G401 (cell line): Measurements from ENCODE around the gene FETUB. TPM values are rescaled to one million over a fixed set of nuclear protein-coding genes. Genes with fewer than 3 reads are reported as not detected.

Source experiments
- DNase-seq: peaks from one replicate; pipeline ENCODE4 v3.0.0-alpha.2; 2015; ENCODE audit warnings: low spot score
- in situ Hi-C: cut with HindIII; loops from 2 replicates; pipeline ENCODE4 v1.10.0; 2016; ENCODE audit warnings: low sequenced_read_pairs, mixed read lengths
- total RNA-seq: library from RNA; depleted of rRNA; stranded (reverse); fragments of >200 nt; shearing (Covaris generic); gene quantifications from 2 replicates; pipeline ENCODE4 v1.2.3, GENCODE V29; 2014; rRNA removed

FETUB gene, protein sequence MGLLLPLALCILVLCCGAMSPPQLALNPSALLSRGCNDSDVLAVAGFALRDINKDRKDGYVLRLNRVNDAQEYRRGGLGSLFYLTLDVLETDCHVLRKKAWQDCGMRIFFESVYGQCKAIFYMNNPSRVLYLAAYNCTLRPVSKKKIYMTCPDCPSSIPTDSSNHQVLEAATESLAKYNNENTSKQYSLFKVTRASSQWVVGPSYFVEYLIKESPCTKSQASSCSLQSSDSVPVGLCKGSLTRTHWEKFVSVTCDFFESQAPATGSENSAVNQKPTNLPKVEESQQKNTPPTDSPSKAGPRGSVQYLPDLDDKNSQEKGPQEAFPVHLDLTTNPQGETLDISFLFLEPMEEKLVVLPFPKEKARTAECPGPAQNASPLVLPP
- total RNA-seq = not detected in 2 replicates

DNA sequence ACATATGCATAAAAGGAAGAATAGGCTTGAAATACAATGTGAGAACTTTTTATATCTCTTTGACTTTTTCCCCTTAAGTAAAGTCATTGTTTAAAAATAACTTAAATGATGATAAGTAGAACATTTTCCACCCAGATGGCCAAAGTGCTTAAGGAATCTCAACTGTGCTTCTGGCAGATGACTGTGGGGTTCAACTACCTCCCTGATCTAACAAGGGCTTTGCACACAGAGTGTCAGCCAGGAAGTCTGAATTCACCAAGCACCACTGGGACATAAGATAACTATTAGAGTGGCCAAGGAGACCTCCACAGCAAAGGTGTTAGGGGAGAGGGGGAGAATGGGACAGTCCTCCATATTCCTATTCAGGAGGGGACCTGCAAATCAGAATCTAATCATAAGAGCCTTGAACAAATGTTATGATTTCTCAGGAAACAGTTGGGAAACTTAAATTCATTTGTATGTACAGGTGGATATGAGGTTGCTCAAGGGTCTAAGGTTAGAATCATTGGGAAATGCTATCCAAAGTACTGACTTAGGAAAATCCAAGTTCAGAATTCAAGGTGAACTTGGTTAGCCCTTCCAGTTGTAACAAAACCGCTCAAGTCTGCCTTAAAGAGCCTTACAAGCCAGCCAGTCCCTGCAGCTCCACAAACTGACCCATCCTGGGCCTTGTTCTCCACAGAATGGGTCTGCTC, at the start of gene FETUB:
FETUB (plus strand) TSS at position 622 of the 695 bp plus-strand sequence; CDS start at position 684, 62 bp downstream.
- no peak for DNase-seq
- in situ Hi-C loops = no loop called here

DNA sequence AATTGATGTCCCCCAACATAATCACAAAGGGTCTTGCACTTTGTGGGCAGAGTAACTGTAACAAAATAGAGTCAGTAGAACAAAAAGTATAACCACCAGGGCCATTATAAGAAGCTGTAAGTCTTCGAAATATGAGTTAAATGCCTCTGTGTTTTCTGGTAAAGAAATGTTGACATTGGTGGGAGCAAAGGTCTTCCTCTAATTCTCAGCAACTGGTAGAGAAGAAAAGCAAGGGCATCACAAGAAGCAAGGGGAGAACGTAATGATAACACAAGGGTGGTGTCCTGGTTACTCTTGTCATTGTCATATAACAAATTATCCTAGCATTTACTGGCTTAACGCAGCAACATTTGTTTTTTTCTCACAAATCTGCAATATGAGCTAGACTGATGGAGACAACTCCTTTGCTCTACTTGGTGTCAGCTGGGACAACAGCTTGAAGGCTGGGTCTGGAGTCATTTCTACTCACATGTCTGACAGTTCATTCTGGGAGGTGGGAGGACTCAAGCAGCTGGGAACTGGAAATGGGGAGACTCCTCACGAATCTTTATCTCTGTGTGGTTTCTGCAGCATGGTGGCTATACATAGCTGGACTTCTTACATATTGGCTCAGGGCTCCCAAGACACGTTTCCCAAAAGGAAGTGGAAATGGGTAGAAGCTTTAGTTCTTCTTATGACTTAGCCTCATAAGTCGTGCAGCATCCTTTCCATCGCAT, 49.5 kb upstream of the FETUB start:
- DNase-seq = no peak
- in situ Hi-C loops = no loop called here

DNA sequence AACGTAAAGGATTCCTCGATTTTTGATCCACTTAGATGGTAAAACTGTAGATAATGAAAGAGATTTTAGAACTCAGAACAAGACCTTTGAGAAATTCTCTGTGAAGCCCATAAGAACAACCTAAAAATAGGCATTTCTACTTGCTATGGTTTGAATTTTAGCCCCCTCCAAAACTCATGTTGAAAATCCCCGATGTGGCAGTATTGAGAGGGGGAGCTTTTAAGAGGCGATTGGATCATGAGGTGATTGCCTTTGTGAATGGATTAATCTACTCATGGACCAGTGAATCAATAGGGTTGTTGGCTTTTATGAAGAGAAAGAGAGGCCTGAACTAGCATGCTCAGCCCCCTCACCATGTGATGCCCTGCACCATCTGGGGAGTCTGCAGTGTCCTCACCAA, 47.5 kb upstream of the FETUB start:
- DNase-seq = no peak
- in situ Hi-C loops = no loop called here

DNA sequence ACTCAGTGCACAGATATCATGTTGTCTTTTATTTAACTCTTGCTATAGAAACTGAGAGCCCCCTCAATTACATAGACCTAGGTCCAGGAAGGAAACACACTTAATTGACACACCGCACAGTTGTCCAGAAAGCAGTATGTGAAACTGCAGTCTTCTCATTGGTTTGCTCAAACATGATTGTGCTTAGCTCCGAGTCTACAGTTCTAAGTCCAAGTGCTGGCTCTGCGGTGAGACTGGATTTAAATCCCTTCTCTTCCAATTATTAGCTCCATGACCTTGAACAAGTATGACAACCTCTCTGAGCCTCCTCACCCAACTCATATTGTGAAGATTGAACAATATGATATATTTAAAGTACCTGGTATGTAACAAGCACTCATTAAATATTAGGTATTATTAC, 46.3 kb upstream of the FETUB start:
- in situ Hi-C loops = no loop called here
- DNase-seq = no peak

DNA sequence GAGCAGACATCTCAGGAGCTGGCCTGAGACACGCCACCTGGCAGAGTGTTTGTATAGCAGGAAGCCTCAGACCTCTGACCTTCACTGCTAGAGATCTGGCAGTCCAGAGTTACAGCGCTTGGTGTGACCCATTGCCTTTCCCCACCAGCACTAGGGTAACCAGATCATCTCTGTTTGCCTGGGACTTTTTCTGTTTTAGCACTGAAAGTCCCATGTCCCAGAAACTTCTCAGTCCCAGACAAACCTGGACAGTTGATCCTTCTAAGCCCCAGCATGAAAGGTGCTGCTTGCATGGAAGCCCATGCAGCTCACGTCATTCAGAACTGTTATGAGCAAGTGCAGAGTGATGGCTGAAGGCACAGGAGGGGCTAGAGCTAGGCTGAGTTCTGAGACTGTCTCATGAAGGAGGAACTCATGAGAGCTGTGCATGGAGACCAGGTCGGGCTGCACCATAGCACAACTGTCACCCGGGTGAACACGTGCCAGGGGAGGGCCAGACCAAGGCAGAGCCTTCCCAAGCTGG, 45.5 kb upstream of the FETUB start:
- in situ Hi-C loops = no loop called here

DNA sequence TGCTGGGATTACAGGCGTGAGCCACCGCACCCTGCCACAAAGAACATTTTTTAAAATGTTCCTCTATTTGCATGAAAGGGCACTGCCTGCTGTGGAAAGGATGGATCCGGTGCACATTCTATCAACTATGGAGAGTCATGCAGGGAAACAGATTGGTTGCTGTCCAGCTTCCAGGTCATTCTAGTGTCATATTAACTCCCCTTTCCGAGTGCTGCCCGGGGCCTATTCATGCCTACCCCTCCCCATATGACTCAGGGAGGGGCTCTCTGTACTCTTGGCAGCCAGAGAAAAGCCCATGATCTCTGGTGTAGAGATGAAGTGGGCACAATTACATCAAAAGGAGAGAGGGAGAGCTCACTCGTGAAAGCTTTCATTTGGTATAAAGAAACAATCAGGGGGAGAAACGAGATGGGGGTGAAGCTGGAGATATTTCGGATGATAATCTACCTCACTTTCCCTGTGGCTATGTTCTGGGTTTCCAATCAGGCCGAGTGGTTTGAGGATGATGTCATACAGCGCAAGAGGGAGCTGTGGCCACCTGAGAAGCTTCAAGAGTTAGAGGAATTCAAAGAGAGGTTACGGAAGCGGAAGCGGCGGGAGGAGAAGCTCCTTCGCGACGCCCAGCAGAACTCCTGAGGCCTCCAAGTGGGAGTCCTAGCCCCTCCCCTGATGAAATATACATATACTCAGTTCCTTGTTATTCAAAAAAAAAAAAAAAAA, 43.5 kb upstream of the FETUB start:
- in situ Hi-C loops = no loop called here
- DNase-seq = no peak

More for the DNA sequence above, 45.5 kb upstream of the FETUB start:
- no peak for DNase-seq

DNA sequence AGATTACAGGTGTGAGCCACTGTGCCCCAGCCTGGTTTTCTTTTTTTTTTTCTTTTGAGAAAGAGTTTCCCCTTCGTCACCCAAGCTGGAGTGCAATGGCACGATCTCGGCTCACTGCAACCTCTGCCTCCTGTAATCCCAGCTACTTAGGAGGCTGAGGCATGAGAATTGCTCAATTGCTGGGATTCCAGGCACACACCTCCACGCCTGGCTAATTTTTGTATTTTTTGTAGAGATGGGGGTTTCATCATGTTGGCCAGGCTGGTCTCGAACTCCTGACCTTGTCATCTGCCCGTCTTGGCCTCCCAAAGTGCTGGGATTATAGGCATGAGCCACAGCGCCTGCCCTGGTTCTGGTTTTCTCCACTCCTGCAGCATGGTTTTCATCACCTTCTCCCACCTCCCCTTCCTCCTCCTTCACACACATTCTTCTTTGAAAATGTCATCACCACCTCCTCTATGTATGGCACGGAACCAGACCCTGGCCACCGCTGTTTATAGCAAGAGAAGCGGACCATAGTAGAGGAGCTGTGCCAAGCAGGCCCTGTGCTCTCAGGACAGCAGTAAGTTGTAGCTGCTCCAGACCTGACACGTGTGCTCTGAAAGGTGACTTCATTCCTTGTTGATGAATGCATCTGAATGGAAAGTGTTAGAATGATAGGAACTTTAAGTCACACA, 42.0 kb upstream of the FETUB start:
- in situ Hi-C loops = no loop called here
- DNase-seq = no peak

DNA sequence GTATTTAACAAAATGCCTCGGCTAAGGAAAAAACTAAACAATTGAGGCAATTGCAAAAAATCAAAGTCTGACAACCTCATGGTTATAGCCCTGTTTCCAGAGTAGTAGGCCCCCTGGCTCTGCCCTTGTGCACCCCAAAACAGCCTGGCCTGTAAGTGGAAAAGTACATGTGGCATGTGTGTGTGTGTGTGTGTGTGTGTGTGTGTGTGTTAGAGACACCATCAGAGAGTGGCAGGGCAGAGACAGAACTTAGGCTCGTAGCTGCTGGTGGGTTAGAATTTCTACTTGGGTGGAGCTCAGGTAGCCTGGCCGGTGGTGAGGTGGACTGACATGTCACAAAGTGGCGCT, 41.4 kb upstream of the FETUB start:
- DNase-seq = no peak
- in situ Hi-C loops = no loop called here

DNA sequence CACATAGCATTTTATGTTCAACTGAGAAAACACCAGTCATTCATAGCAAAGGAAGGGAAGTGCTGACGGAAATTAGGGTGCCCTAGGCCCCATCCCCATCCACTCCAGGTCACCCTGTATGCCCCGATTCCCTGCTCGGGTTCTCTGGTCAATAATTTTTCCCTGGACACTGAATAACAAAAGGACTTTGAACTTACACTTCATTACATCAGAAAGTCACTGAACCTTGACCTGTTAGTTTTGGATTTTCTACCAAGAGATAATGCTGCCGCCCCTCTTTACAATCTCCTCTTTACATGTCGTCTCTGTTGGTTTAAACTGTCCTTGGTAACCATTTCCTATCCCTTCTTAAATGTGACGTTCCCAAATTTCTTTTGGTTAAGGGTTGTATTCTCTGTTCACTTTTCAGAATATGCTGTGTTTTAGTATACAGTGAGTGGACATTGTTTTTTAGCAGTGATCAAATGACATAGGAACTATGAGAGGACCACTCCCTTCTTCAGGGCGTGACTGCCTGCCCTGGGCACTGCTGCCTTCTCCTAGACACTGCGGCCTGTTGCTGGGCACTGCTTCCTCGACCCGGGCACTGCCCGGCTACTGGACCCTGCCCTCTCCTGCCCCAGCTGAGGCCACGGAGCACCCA, 40.9 kb upstream of the FETUB start:
- DNase-seq = no peak
- in situ Hi-C loops = no loop called here

DNA sequence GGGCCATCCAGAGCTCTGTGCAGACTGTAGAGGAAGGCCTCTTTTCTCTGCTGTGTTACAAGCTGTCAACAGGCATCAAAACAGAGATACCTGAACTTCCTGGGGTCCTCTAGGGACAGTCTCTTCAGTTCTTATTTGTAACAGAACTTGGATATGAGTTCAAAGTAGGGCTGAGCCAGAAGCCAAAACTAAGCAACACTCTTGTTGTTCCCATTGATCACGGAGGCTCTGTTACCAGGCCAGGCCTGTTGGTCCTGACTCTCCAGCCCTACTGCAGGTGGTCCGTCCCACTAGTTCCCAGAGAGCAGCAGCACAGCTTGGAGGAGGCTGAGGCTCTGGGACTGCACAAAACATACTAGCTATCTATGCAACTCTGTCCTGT, 40.4 kb upstream of the FETUB start:
- in situ Hi-C loops = no loop called here
- DNase-seq = no peak

DNA sequence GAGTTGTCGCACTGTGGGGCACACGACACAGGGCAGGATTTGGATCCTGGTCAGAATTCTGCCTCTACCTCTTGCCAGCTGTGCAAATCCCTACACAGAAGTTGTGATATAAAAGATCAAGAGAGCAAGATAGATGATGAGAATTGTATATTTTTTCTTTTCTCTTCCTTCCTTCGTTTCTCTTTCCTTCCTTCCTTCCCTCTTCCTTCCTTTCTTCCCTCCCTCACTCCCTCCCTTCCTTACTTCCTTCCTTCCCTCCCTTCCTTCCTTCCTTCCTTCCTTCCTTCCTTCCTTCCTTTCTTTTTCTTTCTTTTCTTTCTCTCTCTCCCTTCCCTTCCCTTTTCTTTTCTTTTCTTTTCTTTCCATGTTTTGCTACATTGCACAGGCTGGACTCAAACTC, 39.3 kb upstream of the FETUB start:
- in situ Hi-C loops = no loop called here
- DNase-seq = no peak

DNA sequence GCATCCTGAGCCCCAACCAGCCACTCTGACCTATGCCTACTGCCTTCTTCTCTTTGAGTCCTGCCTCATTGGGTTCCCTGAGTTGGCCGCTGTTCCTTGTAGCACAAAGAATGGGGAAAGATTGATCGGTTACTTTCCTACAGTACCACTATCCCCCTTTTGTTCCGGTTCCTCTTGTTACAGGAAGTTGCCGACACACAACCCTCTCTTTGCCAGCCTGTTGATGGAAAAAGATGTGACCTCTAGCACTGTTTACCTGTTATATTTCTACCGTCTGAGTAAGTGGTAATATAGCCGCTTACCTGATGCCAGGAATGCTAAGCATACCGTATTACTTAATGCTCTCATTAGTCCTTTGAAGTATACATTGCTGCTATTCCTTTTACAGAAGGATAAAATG, 37.0 kb upstream of the FETUB start:
- no peak for DNase-seq
- in situ Hi-C loops = no loop called here

DNA sequence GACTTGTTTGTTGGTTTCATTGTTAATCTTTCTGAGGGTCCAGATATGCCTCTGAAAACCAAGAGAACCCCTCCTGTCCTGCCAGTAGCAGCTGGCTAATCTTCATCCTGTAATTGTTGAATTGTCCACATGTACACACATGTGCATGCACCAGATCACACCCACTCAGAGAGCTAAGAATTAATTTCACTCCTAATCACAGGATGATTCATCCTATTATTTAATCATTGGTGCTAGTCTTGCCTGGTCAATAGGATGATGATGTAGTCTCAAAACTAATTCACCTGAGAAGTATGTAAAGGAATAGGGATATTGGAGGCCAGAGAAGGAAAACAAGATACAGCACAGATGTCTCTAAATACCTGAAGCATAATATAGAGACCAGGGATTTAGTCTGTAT, 35.1 kb upstream of the FETUB start:
- no peak for DNase-seq
- in situ Hi-C loops = no loop called here

DNA sequence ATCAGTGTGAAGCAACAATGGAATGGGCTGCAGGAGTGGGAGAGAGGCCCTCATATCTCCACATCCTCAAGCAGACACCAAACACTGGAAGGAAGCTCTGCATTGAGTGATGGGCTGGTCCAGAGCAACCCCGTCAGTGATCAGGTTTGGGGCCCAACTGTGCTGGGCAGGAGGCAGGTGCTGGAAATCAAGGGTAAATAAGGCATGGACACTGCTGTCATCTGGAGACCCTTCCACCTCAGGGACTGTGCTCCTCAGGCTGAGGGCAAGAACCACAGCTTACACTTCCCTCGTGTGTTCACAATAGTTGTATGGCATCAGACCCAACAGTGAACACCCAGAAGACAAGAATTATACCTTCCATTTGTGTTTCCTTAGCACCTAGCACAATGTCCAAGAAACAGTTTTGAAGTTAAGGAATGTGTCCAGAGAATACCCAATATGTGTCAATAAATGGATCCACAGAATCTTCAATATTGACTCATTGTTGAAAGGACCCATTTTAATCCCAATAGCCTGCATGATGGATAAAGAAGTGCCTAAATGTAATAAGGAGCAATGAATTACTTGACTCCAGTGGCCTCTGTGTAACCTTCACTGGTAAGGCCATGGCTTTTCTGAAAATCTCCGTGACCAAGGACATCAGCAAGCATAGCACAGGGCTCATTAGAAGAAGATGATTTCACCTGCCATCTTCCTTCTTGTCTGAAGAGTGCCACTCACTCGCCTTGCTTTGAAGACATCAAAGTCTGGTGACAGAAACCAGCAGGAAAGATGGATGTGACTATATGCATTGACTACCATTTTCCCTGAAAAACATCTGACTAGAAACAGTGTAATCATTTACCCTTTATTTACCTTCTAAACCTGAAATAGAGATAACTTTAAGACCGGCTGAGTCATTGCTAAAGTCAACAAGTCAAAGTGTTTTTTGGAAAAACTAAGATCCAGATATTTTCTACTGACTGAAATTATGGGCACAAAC, 34.3 kb upstream of the FETUB start:
- no peak for DNase-seq
- in situ Hi-C loops = no loop called here

DNA sequence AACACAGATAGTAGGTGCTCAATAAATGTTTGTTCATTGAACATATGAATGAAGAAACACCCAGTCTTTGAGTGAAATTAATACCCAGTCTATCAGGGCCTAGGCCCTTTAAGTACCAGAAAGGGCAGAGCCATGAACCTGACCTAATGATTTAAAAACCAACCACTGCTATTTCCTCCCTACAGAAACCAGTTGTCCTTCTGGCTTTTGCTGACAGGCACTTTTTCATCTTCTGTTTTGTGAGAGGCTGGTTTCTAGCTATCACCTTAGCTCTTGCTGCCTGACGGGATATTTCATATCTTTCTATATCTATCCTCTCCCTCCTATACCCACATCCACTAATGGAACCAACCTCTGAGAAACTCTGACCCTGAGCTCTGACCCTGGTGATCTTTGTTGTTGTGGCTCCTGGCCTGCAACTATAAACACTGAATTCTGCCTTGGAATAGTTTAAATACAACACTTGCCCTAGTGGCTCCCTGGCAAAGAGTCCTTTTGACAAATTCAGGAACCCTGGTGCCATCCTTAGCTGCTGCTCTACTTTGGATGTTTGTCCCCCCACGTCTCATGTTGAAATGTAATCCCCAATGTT, 31.5 kb upstream of the FETUB start:
- in situ Hi-C loops = no loop called here
- no peak for DNase-seq

DNA sequence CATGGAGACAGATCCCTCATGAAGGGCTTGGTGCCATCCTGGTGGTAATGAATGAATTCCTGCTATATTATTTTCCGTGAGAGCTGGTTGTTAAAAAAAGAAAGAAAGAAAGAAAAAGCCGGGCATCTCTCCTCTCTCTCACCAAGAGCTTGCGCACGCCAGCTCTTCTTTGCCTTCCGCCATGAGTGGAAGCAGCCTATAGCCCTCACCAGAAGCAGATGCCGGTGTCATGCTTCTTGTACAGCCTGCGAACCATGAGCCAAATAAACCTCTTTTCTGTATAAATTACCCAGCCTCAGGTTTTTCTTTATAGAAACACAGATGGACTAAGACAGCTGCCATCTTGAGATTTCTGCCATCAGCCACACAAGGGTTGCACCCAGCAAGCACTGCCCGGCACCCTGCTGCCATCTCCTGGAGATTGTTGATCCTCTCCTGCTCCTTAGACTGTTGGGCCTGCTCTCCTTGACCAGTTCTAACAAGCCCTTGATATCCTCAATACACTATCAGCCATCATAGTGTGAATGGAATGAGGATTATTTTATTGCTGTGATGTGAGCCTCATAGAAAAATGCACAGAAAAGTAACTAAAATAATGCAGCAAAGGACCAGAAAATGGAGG, 30.8 kb upstream of the FETUB start:
- DNase-seq = no peak
- in situ Hi-C loops = no loop called here

DNA sequence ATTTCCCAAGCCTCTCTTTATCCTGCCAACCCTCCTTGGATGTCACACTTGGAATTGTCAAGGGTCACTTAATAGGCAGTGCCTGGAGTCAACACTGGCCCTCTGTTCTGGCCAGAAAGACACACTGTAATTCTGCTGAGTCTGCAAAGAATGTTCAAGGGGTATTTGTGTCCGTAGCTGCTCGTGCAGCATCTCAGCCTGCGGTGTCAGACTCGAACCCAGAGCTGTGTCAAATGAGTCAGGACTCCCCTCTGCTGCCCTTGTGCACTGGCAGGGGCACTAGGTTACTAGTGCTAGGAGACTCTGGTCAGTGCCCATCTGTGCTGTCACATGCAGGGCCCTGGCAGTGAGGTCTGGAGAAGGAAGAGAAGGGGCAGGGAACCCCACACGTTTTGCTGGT, 28.1 kb upstream of the FETUB start:
- in situ Hi-C loops = no loop called here
- DNase-seq = no peak
